Posterior cingulate gyrus (tissue), 11 donors: ENCODE results near the gene UBLCP1.
A peak's percentile ranks its signal among the peaks of the same experiment; 100 is the strongest.
"Not testable (repeated sequence)": the region's sequence is repeated elsewhere in the genome, so short reads cannot be mapped to it uniquely, and the experiment has no call there.

Experiments used
- DNase-seq, 10 donors: peaks; one replicate each; pipeline versions ENCODE4 v3.0.0 to v3.0.0-alpha.2; 2020 to 2021; ENCODE audit warnings: mixed read lengths in 3 of 10
- intact Hi-C: fragments of 100-400 bp; cut with DNase I; formaldehyde crosslinking; loops from one replicate; pipeline ENCODE4 v1.15.1; 2023

Gene UBLCP1

DNA sequence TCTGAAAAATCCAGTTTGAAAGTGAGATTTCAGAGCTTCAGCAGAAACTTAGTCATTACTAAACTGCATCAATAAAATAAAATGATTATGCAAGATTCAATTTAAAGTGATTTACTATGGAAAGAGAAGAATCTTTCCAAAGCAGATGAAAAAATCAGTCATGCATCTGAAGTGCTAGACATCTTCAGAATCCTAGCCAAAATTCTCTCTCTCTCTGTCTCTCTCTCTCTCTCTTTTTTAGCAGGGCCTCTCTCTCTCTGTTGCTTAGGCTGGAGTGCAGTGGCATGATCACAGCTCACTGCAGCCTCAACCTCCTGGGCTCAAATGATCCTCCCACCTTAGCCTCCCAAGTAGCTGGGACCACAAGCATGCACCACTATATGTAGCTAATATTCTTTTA, 18.2 kb upstream of the UBLCP1 start:
- intact Hi-C loops: no loop called here
- no peak for DNase-seq

DNA sequence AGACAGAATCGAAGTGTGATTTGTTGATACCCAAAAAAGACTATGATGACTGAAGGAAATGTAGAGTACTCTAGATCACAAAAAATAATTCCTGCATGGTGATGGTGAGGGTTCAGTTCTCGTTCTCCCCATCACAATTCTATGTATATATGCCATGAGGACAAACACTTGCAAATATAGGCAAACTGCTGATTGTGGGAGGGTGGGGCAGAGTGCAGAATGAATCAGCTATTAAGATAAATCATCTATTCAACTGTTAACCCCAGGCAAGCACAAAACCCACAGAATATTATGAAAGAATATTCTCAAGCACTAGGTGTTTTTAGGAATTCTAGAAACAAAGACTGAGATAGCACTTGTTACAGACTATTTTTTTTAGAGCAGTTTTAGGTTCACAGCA, 13.9 kb upstream of the UBLCP1 start:
- intact Hi-C loops: no loop called here
- DNase-seq: no peak

DNA sequence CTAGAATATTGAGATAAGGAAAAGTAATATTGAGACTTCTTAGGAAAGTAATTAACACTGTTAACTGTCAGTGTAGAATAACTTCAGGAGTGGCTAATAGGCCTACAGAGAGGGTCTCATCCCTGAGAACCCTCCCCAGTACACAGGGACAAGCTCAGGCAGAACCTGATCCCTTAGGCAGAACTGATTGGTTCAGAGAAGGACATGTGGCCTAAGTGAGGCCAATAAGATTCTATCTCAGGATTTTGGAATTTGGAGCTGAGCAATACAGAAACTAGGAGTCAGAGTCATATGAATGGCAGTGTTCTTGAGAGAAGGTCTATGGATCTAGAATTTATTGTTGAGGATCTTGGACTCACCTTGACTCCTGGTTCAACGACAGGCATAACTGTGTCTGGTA, 10.9 kb upstream of the UBLCP1 start:
- intact Hi-C loops: no loop called here
- DNase-seq: no peak

DNA sequence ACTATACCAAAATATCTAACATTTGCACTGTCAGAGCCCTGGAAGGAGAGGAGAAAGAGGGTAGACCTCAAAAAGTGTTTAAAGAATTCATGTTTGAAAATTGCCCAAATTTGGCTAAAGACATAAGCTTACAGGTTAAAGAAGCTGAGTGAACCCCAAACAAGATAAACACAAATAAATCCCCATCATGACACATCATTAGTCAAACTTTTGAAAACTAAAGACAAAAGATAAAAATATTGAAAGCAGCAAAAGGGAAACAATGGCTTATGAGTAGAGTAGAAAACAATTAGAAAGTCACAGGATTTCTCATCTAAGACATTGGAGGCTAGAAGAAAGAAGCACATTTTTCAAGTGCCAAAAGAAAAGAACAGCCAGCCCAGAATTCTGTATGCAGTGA, 6.1 kb upstream of the UBLCP1 start:
- intact Hi-C loops: no loop called here
- DNase-seq: no peak

DNA sequence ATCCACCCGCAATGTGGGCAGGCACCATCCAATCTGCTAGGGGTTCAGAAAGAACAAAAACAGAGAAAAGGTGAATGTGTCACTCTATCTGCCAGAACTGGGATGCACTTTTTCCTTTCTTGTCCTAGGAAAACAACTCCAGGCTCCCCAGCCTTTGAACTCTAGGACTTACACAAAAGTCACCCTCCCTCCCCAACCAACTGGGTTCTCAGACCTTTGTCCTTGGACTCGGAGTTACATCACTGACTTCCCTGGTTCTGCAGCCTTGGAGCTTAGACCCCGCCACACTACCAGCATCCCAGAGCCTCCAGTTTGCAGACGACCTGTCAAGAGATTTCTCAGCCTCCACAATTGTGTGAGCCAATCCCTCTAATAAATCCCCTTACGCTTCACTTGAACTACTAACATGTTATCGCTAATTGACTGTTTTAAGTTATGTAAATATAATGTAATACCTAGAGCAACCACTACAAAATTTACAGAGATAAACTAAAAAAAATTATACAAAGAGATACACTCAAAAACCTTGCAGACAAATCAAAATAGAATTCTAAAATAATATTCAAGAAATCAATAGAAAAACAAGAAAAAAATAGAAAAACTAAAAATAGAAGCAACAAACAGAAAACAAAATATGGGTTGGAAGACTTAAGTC, 5.3 kb upstream of the UBLCP1 start:
- intact Hi-C loops: no loop called here
- no peak for DNase-seq

DNA sequence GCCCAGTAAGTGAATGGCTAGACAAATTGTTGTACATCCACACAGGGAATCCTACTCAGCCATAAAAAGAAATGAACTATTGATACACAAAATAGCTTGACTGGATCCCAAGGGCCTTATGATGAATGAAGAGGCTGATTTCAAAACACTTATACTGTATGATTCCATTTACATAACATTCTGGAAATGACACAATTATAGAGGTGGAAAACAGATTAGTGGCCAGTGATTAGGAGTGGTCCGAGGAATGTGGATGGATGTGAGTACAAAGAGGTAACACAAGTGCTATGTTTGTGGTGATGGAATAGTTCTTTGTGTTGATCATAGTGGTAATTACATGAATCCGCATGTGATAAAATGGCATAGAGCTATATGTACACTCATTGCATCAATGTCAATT, 4.7 kb upstream of the UBLCP1 start:
- intact Hi-C loops: no loop called here
- no peak for DNase-seq

DNA sequence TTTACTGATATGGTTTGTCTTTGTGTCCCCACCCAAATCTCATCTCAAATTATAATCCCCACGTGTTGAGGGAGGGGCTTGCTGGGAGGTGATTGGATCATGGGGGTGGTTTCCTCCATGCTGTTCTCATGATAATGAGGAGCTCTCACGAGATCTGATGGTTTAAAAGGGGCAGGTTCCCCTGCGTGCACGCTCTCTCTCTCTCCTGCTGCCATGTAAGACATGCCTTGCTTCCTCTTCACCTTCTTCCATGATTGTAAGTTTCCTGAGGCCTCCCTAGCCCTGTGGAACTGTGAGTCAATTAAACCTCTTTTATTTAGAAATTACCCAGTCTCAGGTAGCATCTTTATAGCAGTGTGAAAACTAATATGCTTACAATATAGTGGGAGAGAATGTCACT, 2.9 kb upstream of the UBLCP1 start:
- intact Hi-C loops: loop anchor here (5.0 kb wide), 1 partner anchor 103 kb away; no protein-coding TSS in a partner anchor
- not testable (repeated sequence) for DNase-seq

DNA sequence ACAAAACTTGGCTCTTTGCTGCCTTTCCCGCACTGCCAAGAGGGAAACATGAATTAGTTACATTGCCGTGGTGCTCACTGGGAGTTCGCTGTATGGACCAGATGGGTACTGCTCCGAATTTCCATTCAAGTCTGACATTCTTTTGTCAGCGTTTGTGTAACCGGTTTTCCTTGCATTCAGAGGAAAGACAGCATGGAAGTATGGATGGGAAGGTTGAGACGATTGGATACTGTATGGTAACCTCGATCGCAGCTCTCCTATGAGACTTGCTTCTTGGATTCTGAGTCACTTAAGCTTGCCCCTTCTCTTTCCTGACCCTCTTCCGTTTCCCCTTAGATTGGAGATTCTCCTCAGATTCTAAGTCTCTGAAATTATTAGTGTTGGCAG, 625 bp upstream of the UBLCP1 start:
- intact Hi-C loops: loop anchor here (5.0 kb wide), 1 partner anchor 105 kb away; no protein-coding TSS in a partner anchor
- no peak for DNase-seq

DNA sequence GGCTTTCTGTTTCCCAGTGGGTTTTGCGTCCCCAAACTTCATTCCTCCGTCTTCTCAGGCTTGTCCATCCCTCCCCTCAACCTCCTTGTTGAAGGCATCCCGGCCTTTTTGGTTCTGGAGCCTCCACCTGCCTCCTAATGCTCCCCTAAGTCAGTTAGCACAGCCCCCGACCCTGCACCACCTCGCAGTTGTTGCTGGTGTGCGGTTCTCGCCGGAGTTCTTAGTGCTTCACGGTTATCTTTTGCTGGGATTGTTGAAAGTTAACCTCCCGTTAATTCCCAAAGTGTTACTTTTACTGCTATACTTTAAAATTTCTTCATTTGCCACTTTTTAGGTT, 447 bp downstream of the UBLCP1 start:
- intact Hi-C loops: loop anchor here (1.0 to 5.0 kb wide), 2 partner anchors 54 to 106 kb away; partner anchors contain the start of gene RNF145
- peak in 1 of 10 donors; percentile 73 for DNase-seq

DNA sequence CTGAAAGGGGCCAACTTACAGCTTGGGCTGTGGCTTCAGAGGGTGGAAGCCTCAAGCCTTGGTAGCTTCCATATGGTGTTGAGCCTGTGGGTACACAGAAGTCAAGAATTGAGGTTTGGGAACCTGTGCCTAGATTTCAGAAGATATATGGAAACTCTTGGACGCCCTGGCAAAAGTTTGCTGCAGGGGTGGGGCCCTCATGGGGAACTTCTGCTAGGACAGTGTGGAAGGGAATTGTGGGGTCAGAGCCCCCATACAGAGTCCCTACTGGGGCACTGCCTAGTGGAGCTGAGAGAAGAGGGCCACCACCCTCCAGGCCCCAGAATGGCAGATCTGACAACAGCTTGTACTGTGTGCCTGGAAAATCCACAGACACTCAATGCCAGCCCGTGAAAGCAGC, 3.7 kb downstream of the UBLCP1 start:
- intact Hi-C loops: not testable (repeated sequence)
- peak in 1 of 10 donors; percentile 59 for DNase-seq

DNA sequence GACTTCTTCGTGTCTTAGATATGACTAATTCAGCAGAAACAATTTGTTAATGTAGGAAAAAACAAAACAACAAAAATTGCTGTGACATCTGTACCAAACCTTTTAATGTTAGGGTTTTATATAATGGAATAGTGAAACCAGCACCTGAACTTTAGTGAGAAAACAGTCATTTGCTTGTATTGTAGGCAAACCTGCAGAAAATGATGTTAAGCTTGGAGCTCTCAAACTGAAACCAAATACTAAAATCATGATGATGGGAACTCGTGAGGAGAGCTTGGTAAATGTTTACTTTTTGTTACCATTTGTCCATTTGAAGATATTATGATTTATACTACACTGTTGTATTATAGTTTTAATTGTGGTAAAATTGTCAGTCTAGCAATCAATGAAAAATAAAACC, 6.6 kb downstream of the UBLCP1 start:
- no peak for DNase-seq
- intact Hi-C loops: no loop called here

DNA sequence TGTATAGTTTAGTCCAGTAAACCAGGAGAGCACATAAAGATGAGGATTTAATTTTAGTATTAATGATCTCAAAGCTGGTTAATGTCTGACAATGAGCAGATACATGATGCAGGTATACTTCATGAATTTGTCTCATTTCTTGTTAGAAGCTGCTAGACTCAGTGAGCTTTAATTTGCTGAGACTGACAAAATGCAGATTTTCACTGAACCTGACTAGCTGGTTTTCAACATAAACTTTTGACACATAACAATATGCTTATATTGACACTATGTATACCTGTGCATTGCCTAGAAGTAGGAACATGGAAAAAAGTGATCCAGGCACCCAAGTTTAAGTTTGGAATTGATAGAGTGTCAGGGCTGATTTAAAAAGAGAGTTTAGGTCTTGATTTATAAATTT, 10.8 kb downstream of the UBLCP1 start:
- no peak for DNase-seq
- intact Hi-C loops: no loop called here

DNA sequence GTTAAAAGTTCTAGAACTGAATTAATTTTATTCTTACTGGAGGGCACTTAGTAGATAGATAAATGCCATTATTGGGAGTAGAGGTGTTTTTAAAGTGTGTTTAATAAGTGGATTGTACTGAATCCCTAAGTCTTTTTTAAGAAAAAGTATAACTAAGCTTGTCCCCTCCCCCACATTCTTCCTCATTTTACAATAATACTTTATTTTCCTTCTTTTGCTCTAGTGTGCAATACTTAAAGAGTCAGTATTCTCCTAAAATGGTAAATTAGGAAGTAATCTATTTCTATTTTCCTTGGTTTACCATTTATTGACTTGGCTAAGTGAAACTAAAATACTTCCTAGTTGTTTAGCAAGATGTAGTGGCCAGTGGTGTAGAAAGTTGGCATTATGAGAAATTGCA, 11.6 kb downstream of the UBLCP1 start:
- no peak for DNase-seq
- intact Hi-C loops: no loop called here

DNA sequence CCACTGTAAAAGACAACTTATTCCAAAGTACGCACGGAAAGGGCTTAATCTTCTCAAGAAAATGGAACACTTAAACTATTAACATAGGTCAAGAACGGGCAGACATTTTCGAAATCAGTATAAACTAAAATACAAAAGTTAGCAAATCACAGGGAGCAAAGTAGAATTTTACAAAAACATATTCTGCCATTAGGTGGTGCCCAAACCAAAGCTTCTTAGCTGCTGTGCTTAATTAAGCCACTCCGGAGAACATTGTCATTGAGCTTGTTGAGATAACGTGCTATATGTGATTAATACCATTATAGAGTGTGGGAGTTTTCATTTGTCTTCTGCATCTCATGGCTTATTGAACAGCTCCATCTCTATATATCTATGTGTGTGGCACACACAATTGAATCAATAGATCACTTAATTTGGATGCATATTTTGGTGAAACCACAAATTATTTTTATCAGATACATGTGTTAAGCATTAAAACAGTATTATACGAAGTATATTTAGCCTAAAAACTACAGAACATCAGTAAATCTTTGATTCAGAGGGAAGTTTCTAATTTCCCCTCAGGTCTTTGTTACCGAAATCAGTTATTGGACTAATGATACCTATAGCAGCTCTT, 23.4 kb downstream of the UBLCP1 start:
- intact Hi-C loops: loop anchor here (2.0 to 5.0 kb wide), 2 partner anchors 631 to 700 kb away; partner anchors contain the start of gene ADRA1B
- no peak for DNase-seq

DNA sequence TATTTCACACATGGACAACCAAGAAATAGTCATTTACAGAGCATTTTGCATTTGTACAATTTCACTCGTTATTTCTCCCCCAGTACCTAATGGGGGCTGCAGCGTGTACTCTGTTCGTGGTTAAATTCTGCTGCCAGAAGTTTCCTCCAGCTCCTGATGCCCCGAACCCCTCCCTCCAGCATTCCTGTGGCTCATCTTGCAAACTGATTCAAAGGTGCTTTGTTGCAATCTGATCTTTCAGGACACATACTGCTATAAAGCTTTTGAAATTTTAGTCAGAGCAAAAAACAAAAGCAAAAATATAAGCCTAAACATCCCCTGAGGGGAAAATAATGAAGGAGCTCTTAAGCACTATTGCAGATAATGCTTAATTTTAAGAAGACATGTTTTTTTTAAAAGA, 27.7 kb downstream of the UBLCP1 start:
- intact Hi-C loops: no loop called here
- DNase-seq: no peak

DNA sequence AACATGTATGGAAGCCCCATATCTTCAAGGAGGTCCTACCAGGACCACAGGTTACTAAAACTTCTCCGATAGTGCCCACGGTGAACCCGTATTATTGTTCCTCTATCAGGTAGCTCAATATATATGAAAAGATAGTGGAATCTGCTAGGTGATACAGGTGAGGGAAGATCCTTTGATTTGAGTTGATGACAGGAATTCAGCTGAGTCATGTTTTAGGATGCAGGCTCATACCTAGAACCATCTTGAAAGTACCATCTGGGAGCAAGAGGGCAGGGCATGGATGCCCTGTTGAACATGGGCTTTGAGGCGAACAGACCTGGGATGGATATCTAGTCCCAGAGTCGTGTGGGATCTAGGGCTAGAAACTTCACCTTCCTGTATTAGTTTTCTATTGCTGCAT, 31.8 kb downstream of the UBLCP1 start:
- intact Hi-C loops: no loop called here
- DNase-seq: no peak

DNA sequence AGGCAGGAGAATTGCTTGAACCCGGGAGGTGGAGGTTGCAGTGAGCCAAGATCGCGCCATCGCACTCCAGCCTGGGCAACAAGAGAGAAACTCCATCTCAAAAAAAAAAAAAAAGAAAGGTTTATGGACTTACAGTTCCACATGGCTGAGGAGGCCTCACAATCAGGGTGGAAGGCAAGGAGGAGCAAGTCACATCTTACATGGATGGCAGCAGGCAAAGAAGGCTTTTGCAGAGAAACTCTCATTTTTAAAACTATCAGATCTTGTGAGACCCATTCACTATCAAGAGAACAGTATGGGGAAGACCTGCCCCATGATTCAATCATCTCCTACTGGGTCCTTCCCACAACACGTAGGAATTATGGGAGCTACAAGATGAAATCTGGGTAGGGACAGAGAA, 34.2 kb downstream of the UBLCP1 start:
- intact Hi-C loops, DNase-seq: not testable (repeated sequence)

DNA sequence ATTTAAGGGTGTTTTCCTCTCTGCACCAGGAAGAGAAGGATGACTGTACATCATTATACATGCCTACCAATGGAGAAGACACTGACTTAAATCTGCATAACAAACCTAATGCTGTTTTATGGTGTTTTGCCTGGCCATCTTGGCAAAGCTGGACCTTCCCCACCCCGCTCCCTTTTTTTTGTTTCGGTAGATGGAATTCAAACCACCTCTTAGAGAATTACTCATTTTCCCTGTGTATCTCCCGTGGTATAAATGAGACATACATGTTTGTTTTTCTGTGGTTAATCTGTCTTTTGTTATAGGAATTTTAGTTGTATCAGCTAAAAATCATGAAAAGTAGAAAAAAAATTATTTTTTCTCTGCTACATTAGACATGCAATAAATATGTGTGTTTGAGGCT, 38.4 kb downstream of the UBLCP1 start:
- DNase-seq: no peak
- intact Hi-C loops: no loop called here

DNA sequence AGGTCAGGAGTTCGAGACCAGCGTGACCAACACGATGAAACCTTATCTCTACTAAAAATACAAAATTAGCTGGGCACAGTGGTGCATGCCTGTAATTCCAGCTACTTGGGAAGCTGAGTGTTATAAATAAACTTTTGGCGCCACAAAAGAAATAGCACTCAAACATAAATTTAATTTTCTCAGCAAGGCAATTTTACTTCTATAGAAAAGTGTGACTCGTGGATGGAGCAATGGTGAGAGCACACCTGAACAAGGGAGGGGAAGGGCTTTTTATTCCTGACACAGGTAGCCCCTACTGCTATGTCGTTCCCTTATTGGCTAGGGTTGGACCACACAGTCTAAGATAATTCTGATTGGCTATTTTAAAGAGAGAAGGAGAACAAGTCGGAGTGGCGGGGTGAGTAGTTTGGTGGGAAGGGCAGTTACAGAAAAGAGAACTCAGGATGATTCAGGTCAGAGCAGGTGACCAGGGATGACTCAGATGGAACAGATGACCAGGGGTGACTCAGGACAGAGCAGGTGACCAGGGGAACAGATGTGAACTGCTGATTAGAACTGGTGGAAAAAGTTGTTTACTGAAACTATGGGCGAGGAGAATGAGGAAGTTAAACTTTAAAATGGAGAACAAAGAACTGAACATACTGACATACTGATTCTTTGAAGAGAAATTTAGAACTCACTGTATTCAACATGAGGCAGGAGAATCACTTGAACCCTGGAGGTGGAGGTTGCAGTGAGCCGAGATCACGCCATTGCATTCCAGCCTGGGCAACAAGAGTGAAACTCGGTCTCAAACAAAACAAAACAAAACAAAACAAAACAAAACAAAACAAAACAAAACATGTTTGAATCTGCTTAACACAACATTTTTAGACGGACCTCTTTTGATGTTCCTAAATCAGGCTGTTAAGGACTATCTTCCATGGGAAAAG, 39.1 kb downstream of the UBLCP1 start:
- DNase-seq, intact Hi-C loops: not testable (repeated sequence)

DNA sequence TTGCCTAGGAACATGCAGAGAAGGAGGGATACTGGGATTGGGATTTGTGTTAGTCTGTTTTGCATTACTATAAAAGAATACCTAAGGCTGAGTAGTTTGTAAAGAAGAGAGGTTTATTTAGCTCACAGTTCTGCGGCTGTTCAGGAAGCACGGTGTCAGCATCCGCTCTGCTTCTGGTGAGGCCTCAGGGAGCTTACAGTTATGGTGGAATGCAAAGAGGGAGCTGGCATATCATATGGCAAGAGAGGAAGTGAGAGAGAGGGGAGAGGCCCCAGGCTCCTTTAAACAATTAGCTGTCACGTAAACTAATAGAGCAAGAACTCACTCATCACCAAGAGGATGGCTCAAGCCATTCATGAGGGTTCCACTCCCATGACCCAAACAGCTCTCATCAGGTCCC, 40.2 kb downstream of the UBLCP1 start:
- intact Hi-C loops: no loop called here
- DNase-seq: no peak

DNA sequence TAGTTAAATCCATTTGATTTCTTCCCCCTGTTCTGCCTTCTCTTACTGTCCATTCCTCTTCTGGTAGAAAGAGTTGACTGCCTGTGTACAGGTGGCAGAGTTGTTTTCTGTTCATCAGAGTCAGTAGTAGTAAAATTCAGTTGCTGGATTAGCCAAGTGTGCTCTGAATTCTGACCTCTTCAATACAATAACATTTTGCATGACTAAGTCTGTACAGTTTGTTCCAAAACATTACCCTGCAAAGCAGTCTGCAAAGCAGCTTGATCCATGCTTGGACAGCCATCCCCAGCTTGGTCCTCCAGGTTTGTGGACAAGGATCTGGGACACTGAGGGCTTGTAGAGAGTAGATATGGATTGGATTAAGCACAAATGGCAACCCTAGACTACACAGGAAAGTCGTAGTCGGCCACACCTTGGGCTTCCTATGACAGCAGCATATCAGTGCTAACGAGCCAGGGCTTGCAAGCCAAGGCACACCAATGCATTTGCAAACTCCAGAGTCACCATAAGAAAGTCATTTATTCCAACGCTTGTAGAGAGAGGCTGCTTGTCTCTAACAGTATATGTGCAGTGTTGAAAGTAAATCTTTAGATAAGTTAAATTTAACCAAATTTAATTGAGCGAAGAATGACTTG, 42.0 kb downstream of the UBLCP1 start:
- DNase-seq: no peak
- intact Hi-C loops: no loop called here
